Frontal cortex (tissue), 4 donors: Measurements from ENCODE around the gene ANKFY1. TPM values are rescaled to one million over a fixed set of nuclear protein-coding genes. Genes with fewer than 3 reads are reported as not detected.
"Not testable (repeated sequence)": the region's sequence is repeated elsewhere in the genome, so short reads cannot be mapped to it uniquely, and the experiment has no call there.

ENCODE experiments used
- DNase-seq, 2 donors: peaks; one replicate each; pipeline ENCODE4 v3.0.0; 2012; ENCODE audit warnings: low spot score in 2 of 2
- FAIRE-seq: peaks from 2 replicates; lab custom pipeline; 2012; peaks lifted over from hg19 to GRCh38; lab: Jason Lieb, UNC
- total RNA-seq: library from RNA; depleted of rRNA; stranded (reverse); fragments of >200 nt; gene quantifications from one replicate; pipeline ENCODE4 v1.2.3, GENCODE V29; 2014
- donor health status: control.
- donor health status: control.
- donor health status: control.

Gene ANKFY1
- total RNA-seq, 1 donor from 2014 or later, result 33.0 TPM

- FAIRE-seq, result no peak
- DNase-seq, result no peak
Observed at GRCh38 chr17:4261452-4261851, 2.3 kb downstream of the ANKFY1 start.

DNA sequence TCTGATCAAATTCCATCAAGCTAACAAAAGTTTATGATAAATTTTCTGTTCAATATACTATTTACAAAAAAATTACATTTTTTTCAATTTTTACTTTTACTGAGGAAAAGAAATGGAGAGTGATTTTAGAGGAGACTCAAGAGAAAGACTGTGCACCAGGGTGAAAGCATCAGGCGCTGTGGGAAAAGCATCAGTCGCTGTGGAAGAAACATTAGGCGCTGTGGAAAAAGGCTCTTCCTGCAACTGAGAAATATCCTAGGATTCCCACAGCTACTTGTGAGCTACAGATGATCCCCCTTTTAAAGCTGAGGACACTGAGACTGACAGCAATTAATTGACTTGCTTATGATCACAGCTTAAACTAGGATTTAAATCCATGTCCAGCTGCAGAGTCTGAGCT, 4.9 kb downstream of the ANKFY1 start:
- no peak for FAIRE-seq

DNA sequence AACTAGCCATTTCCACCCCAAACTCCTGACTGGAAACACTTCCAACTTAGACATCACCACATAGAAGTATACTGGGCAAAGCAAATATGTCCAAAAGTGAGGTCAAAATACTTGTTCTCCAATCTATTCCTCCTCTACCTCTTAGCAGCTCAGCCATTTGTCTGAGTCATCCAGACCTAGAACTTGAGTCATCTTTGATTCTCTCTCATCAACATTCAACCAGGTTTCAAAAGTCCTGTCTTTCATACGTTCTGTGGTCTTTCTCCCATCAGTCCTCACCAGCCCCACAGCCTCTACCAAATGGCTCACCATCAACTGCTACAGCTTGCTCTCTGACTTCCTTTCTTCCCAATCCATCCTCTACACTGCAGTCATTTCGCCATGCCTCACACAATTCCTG, 6.8 kb downstream of the ANKFY1 start:
- DNase-seq, result no peak
- no peak for FAIRE-seq

More for the DNA sequence above, 4.9 kb downstream of the ANKFY1 start:
- no peak for DNase-seq

DNA sequence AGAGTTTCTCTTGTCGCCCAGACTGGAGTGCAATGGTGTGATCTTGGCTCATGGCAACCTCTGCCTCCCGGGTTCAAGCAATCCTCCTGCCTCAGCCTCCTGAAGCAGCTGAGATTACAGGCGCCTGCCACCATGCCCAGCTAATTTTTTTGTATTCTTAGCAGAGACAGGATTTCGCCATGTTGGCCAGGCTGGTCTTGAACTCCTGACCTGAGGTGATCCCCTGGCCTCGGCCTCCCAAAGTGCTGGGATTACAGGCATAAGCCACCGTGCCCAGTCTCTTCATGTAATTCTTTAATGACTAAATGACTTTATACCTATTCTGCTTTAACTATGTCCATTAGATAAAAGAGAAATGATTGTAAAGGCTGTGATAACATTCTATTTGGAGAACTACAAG, 8.5 kb downstream of the ANKFY1 start:
- not testable (repeated sequence) for DNase-seq, FAIRE-seq

- DNase-seq, result no peak
Observed at GRCh38 chr17:4250887-4251286, 12.9 kb downstream of the ANKFY1 start.

DNA sequence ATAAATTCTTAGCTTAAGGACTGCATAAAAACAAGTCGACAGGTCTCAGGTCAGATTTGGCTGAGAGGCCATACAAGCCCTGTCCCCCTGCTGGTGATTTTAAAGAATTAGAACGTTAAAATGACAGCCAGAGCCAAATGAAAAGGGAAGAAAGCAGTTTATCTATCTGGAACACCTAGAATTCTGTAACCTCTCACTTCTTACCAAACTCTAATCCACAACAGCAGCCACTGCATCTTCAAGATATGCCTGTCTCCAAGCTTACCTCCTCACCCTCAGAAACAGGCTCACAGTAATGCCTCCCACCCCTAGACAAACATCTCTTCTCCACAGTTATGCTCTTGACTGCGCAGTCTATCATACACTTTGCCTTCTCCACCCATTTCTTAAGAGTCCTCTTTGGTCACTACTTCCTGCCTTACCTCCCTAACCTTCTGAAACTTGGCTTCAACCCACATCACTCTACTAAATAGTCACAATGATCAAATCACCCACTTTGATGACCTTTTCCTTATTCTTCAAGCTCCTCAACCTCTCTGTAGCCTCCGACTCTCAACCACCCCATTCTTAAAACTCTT, 14.2 kb downstream of the ANKFY1 start:
- no peak for FAIRE-seq
- no peak for DNase-seq

More at GRCh38 chr17:4250887-4251286, 12.9 kb downstream of the ANKFY1 start:
- no peak for FAIRE-seq

- DNase-seq, result no peak
- FAIRE-seq, result no peak
Observed at GRCh38 chr17:4248504-4249277, 15.1 kb downstream of the ANKFY1 start.

DNA sequence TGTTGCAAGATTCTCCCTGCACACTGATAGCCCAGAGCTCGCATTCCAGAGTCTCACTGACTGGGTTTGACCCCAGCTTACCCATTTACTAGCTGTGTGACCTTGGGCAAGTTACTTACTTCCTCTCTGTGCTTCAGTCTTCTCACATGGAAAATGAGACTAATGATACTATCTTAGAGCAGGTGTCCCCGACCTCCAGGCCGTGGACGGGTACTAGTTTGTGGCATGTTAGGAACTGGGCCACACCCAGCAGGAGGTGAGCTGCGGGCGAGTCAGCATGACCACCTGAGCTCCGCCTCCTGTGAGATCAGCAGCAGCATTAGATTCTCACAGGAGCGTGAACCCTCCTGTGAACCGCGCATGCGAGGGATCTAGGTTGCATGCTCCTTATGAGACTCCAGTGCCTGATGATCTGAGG, 15.8 kb downstream of the ANKFY1 start:
- DNase-seq, result no peak
- FAIRE-seq, result no peak

GRCh38 chr17:4247361-4247970, 16.3 kb downstream of the ANKFY1 start:
- no peak for DNase-seq
- no peak for FAIRE-seq

GRCh38 chr17:4246674-4247073, 17.1 kb downstream of the ANKFY1 start:
- DNase-seq (no peak), FAIRE-seq (no peak)

DNA sequence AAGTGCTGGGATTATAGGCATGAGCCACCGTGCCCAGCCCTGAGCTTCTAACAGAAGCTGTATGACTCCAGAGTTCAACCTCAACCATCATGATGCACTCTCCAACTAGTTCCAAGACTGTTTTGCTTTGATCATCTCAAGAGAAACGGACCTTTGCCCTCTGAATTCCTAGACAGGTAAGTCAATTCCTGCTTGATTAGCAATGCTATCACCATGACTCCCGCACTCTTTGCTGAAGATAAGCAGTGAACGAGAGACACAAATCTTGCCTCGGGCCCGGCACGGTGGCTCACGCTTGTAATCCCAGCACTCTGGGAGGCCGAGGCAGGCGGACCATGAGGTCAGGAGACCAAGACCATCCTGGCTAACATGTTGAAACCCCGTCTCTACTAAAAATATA, 22.2 kb downstream of the ANKFY1 start:
- FAIRE-seq (no peak), DNase-seq (no peak)

DNA sequence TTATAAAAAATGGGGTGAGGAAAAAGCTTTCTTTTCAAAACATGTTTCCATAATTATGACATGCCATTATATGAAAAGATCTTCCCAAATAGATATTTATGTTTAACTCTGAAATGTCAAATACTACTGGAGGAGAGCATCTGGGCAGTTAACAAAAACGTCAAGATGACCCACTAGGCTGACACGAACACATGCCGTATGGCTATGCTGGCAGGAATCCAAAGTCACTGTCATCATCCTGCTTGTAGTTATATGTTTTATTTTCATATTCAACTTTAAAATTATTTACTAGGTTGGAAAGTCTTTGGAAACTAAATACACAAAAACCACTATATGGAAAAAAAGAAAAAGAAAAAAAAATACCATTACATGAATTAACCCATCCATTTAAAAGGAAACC, 27.3 kb downstream of the ANKFY1 start:
- no peak for FAIRE-seq
- no peak for DNase-seq

DNA sequence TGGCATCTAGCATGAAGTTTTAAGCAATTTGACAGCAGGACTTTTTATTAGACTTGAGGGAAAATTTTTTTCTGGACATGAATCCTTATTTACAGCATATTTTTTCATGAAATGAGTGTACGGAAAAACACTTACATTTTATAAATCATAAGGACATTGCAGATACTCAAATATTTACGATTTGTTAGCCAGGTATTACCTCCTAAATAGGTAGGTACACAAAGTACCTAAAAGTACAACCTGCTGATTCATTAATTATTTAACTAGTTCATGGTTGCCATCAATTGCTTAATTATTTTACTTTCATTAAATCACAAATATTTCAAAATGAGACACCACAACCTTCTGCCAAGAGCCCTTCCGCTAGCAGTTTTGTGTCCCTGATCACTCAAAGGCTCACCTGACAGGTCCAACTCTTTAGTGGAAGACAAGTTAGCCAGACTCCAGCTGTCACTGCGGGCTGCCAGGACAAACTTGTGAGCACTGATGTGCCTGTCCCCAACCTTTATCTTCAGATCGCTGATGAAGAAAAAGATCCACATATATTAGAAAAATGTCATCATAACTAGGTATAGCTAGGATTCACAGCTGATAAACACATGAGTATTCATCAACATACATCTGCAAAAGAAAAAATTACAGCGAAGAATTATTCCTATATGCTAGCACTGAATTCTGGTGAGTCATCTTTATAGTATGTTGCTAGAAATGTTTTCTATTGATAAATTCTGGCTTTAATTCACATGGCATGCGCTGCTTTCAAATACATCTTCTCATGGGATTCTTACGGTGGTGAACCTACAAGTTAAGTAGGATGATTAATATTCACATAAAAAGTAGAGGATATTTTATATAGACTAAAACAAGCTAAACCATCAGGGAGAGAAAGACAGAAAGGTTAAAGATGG, 28.2 kb downstream of the ANKFY1 start:
- DNase-seq, result no peak
- FAIRE-seq, result no peak

GRCh38 chr17:4234401-4234800, 29.4 kb downstream of the ANKFY1 start:
- DNase-seq, result no peak
- FAIRE-seq, result no peak

- FAIRE-seq (no peak), DNase-seq (no peak)
Observed at GRCh38 chr17:4233668-4234258, 30.0 kb downstream of the ANKFY1 start.

GRCh38 chr17:4232168-4232813, 31.5 kb downstream of the ANKFY1 start:
- DNase-seq, result no peak
- FAIRE-seq, result no peak

- DNase-seq, result peak in 1 of 2 donors; percentile 49
- no peak for FAIRE-seq
Observed at GRCh38 chr17:4229627-4230541, 33.9 kb downstream of the ANKFY1 start.
